Left cardiac atrium (tissue), 4 donors: ENCODE data around the gene ATP23. TPM values are rescaled to one million over a fixed set of nuclear protein-coding genes. Genes with fewer than 3 reads are reported as not detected.

ENCODE experiments used
- ATAC-seq, 2 donors: fragments of 200-7000 bp; cut with Tn5 transposase; one replicate each; pipeline ENCODE4 v1.9.1; 2020; ENCODE audit warnings: mild to moderate bottlenecking in 2 of 2, moderate library complexity in 2 of 2
- DNase-seq: peaks from one replicate; pipeline ENCODE4 v3.0.0-alpha.2; 2020
- intact Hi-C, 2 donors: fragments of 100-400 bp; cut with DNase I; formaldehyde crosslinking; loops; one replicate each; pipeline versions ENCODE4 v1.14.1 to v1.15.1; 2022 to 2023
- long read RNA-seq: library from polyadenylated mRNA; unstranded; transcript quantifications from one replicate; pipeline ENCODE4 v2.0.0, GENCODE V29; 2021
- total RNA-seq, 2 donors: library from RNA; stranded (reverse); fragmentation: NEBNext Ultra II Directional; extraction: Animal tissue kit (Norgen Biotek cat#: 25700); gene quantifications; one replicate each; pipeline ENCODE4 v1.2.1, GENCODE V29; 2021
- donor health status: DM: no; HTN: yes; CAD: no.
- donor health status: DM: no; HTN: yes; CAD: no; lungs with severe emphysema.
- donor health status: DM: yes; HTN: yes; CAD: no.
- donor health status: Dilated cardiomyopathy.

Gene ATP23
- 1 to 10 TPM; 7.6 to 9.4 TPM for total RNA-seq
- long read RNA-seq, partial matches to known transcripts, result 0 of 4 reads
- long read RNA-seq, other reads (novel, unspliced or antisense), result 1 of 4 reads

- DNase-seq (peak; percentile 92), ATAC-seq (peak; percentile 94 to 95)
- intact Hi-C loops, result no loop called here
These were observed at the start of gene ATP23 for GRCh38 chr12:57941165-57941894. TSS of gene ATP23 (plus strand) at chr12:57941567. CDS start at chr12:57941702, 135 bp downstream.

DNA sequence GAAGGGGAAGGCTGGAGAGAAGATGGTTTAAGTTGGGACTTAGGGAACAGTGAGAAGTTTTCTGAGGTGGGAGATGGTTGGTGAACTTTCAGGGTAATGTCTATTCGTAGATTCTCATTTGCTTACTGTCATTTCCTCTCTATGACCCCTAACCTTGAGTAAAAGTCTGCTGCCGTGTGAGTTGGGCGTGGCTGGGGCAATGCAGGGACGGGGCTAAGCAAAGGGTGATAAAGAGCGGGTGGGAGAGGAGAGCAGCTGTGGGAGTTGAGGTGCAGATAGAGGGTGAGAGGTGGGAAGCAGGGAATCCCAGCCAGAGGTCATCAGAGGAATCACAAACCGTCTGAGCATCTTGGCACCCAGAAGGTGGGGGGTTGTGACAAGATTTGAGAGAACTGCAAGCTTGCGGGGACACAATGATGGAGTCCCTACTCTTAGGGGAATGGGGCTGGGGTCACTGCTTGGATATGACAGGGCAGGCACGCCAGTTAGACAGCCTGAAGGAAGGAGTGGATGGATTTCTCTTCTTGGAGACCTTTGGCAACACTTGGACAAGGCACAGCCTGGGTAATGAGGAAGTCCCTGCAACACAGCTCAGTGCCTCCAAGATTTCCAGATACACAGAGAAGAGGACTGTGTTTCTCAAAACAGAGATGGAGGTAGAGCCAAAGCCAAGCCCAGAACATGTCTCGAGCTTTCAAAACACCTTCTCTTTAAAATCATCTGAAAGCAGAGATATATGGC, 49.0 kb upstream of the ATP23 start:
- intact Hi-C loops, result no loop called here
- ATAC-seq (no peak), DNase-seq (no peak)

- intact Hi-C loops, result no loop called here
- ATAC-seq (peak; percentile 68 to 78), DNase-seq (peak; percentile 91)
These were observed 47.7 kb upstream of the ATP23 start for GRCh38 chr12:57893431-57894353.

GRCh38 chr12:57894399-57895292, 46.7 kb upstream of the ATP23 start:
- intact Hi-C loops, result no loop called here
- DNase-seq, result no peak
- no peak for ATAC-seq

GRCh38 chr12:57895389-57896114, 45.8 kb upstream of the ATP23 start:
- DNase-seq, result no peak
- ATAC-seq, result no peak
- intact Hi-C loops, result no loop called here

DNA sequence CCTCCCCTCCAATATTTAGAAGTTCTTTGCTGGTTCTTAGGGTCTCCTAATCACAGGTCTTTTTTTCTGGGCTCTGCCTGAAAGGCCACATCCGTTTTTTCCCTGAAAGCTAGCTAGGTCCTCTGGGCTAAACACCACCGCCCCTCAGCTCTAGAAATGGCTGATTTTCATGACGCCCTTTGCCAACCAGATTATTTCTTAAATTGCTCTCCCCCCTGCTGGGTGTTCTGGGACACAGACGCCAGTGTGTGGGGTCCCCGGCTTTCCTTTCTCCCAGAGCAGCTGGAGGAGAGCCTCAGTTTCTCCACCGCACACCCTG, 45.3 kb upstream of the ATP23 start:
- ATAC-seq, result peak in 1 of 2 donors; percentile 14
- no peak for DNase-seq
- intact Hi-C loops, result no loop called here

DNA sequence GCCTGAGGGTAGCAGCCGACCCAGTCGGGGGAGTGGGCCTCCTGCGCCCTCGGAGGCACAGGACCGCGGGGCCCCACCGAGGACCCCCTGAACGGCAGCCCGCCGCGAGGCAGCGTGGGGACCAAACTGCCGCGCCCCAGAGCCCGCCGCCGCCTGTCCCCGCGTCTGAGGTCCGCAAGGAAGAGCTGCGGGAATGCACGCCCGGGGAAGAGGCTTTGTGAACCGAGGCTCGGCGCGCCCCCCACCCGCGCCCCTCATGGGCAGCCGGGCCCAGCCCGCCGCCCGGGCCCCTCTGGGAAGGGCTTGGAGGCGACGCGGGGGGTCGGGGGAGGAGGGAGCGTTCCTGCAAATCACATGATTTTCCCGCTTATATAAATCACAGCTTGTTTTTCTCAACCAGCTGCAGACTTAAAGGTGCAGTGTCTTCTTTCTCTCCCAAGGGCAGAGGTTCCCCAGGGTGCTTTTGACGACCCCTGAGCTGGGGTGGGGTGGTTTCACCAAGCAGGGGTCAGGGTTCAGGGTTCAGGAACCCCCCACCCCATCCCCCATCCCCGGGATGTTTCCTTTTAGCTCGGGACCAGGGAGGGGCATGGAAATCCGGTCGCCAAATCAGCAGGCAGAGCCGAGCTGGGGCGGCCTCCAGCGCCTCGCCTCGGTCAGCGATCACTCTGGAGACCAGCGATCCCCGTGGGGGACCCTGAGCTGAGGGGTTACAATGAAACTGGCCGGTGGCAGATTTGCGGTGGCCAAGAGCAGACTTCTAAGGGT, 44.7 kb upstream of the ATP23 start:
- ATAC-seq, result peak; percentile 54 to 56
- peak; percentile 86 for DNase-seq
- intact Hi-C loops, result no loop called here

GRCh38 chr12:57897286-57897974, 43.9 kb upstream of the ATP23 start:
- ATAC-seq, result no peak
- intact Hi-C loops, result no loop called here
- DNase-seq, result no peak

GRCh38 chr12:57898308-57898970, 42.9 kb upstream of the ATP23 start:
- no peak for ATAC-seq
- no peak for DNase-seq
- intact Hi-C loops, result loop anchor here in 1 of 2 donors (2.0 kb wide), 1 partner anchor 66 kb away; no protein-coding TSS in a partner anchor

GRCh38 chr12:57899010-57899662, 42.2 kb upstream of the ATP23 start:
- peak in 1 of 2 donors; percentile 64 for ATAC-seq
- no peak for DNase-seq
- intact Hi-C loops, result loop anchor here in 1 of 2 donors (2.0 kb wide), 1 partner anchor 66 kb away; no protein-coding TSS in a partner anchor

GRCh38 chr12:57902478-57902969, 38.8 kb upstream of the ATP23 start:
- ATAC-seq, result no peak
- intact Hi-C loops, result loop anchor here in 1 of 2 donors (2.0 kb wide), 1 partner anchor 70 kb away; no protein-coding TSS in a partner anchor

GRCh38 chr12:57904426-57904825, 36.9 kb upstream of the ATP23 start:
- intact Hi-C loops, result no loop called here
- ATAC-seq, result no peak
- DNase-seq, result no peak

More at GRCh38 chr12:57902478-57902969, 38.8 kb upstream of the ATP23 start:
- DNase-seq, result no peak

DNA sequence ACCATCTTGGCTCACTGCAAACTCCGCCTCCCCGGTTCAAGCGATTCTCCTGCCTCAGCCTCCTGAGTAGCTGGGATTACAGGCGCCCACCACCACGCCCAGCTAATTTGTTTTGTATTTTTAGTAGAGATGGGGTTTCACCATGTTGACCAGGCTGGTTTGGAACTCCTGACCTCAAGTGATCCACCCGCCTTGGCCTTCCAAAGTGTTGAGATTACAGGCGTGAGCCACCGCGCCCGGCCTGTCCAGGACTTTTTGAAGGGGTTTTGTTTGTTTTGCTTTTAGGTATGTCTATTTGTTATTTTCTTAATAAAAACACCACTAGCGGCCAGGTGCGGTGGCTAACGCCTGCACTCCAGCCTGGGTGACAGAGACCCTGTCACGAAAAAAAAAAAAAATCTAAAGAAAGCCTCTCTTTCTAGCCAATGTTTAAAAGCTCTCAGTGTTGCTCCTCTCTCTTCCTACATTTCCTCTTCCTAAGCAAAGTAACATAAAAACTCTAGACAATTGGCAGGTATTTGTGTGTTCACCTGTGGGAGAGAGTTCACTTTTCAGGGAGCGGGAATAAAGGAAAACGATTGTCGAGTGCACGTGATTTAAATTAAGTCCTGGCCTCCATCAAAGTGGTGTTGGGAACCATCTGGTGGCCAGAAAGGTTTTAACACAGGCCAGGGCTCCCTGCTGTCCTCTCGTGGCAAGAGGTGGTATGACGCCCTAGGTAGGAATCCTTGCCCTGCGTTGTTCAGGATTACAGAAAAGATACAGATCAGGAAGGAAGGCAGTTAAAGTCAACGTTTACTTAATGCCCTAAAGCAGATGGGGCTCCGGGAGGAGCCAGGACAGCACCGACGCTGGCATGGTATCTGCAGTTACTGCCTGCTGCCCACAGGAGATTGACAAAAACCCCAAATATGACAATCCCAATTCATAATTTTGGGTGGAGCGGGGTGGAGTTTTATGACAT, 36.2 kb upstream of the ATP23 start:
- peak; percentile 93 for ATAC-seq

More for the DNA sequence above, 36.2 kb upstream of the ATP23 start:
- intact Hi-C loops, result no loop called here
- DNase-seq, result peak; percentile 84
